IMR-90 (cell line): ENCODE results near the gene CASZ1. TPM values are rescaled to one million over a fixed set of nuclear protein-coding genes. Genes with fewer than 3 reads are reported as not detected.

ENCODE experiments used
- ATAC-seq: fragments of 200-7000 bp; cut with Tn5 transposase; 2 replicates; pipeline ENCODE4 v1.9.1; 2020; ENCODE audit warnings: low read depth, mild to moderate bottlenecking, moderate library complexity
- BruUV-seq: library from RNA; stranded (reverse); fragments of 400-500 nt; replicated peaks from 2 replicates; lab custom pipeline; 2021; lab: Mats Ljungman, UMichigan
- CTCF ChIA-PET: fragments of 300-600 bp; formaldehyde crosslinking; extraction: SDS; loops from one replicate; lab custom pipeline; 2021; ENCODE audit warnings: antibody characterized with exemption; lab: Yijun Ruan, JAX
- POLR2A ChIA-PET: fragments of 300-600 bp; sonication (Branson Sonifier 250); formaldehyde crosslinking; loops from one replicate; lab custom pipeline; 2022; ENCODE audit warnings: antibody characterized with exemption; ENCODE audit not compliant: unreplicated experiment; lab: Charles Lee
- DNase-seq: peaks from one replicate; pipeline ENCODE4 v3.0.0; 2013
- H2AFZ ChIP-seq: replicated peaks from 2 replicates; pipeline ENCODE3; 2013; ENCODE audit warnings: low read length, mild to moderate bottlenecking; ENCODE audit not compliant: poor library complexity
- H2AK5ac ChIP-seq: 2 replicates; pipeline ENCODE4 v1.6.1; 2013; ENCODE audit warnings: low read depth, low read length, inconsistent platforms
- H2AK9ac ChIP-seq: replicated peaks from 2 replicates; pipeline ENCODE3; 2013; ENCODE audit warnings: mild to moderate bottlenecking, low read depth, low read length, moderate library complexity; ENCODE audit not compliant: poor library complexity
- H2BK120ac ChIP-seq: 2 replicates; pipeline ENCODE4 v1.6.1; 2013; ENCODE audit warnings: low read depth, low read length, inconsistent platforms
- H2BK15ac ChIP-seq: 3 replicates; pipeline ENCODE4 v1.6.1; 2013; ENCODE audit warnings: low read depth, low read length, inconsistent platforms
- H2BK20ac ChIP-seq: 2 replicates; pipeline ENCODE4 v1.6.1; 2013; ENCODE audit warnings: low read depth, mild to moderate bottlenecking, inconsistent platforms, low read length, moderate library complexity
- H2BK5ac ChIP-seq: 2 replicates; pipeline ENCODE4 v1.6.1; 2013; ENCODE audit warnings: mild to moderate bottlenecking, low read depth, low read length, inconsistent platforms; ENCODE audit not compliant: poor library complexity, severe bottlenecking
- H3K14ac ChIP-seq: replicated peaks from 2 replicates; pipeline ENCODE4 v1.6.1; 2013; ENCODE audit warnings: low read depth, low read length, inconsistent platforms
- H3K18ac ChIP-seq: 2 replicates; pipeline ENCODE4 v1.6.1; 2013; ENCODE audit warnings: low read depth, low read length, control low read depth
- H3K23ac ChIP-seq: 2 replicates; pipeline ENCODE4 v1.6.1; 2013; ENCODE audit warnings: low read depth, low read length, inconsistent platforms
- H3K27ac ChIP-seq: 2 replicates; pipeline ENCODE4 v1.5.1; 2013; ENCODE audit warnings: mild to moderate bottlenecking, control low read depth, low read length; ENCODE audit not compliant: insufficient read depth
- H3K27me3 ChIP-seq: 2 replicates; pipeline ENCODE4 v1.6.1; 2013; ENCODE audit warnings: low read length; ENCODE audit not compliant: control insufficient read depth, insufficient read depth
- H3K36me3 ChIP-seq: 2 replicates; pipeline ENCODE4 v1.6.1; 2013; ENCODE audit warnings: low read length, mixed read lengths; ENCODE audit not compliant: control insufficient read depth, insufficient read depth
- H3K4ac ChIP-seq: 2 replicates; pipeline ENCODE4 v1.6.1; 2013; ENCODE audit warnings: low read depth, low read length, inconsistent platforms
- H3K4me1 ChIP-seq: 2 replicates; pipeline ENCODE4 v1.6.1; 2013; ENCODE audit warnings: low read length, mixed read lengths; ENCODE audit not compliant: control insufficient read depth, insufficient read depth
- H3K4me2 ChIP-seq: 2 replicates; pipeline ENCODE4 v1.6.1; 2013; ENCODE audit warnings: low read depth, mild to moderate bottlenecking, control low read depth, low read length, moderate library complexity
- H3K4me3 ChIP-seq: 2 replicates; pipeline ENCODE4 v1.5.1; 2013; ENCODE audit warnings: low read depth, mild to moderate bottlenecking, control low read depth, low read length, moderate library complexity; ENCODE audit not compliant: insufficient read depth
- H3K56ac ChIP-seq: 2 replicates; pipeline ENCODE4 v1.6.1; 2013; ENCODE audit warnings: low read length, inconsistent platforms; ENCODE audit not compliant: insufficient read depth; ENCODE audit errors: extremely low read depth
- H3K79me1 ChIP-seq, 2 experiments: 2 replicates each; pipeline ENCODE4 v1.6.1; 2013; ENCODE audit warnings: low read length in 2 of 2, inconsistent platforms in 1 of 2, low read depth in 1 of 2
- H3K9ac ChIP-seq: 2 replicates; pipeline ENCODE4 v1.6.1; 2013; ENCODE audit warnings: low read depth, low read length, control low read depth
- H3K9me1 ChIP-seq: 2 replicates; pipeline ENCODE4 v1.6.1; 2013; ENCODE audit warnings: low read length, inconsistent platforms; ENCODE audit not compliant: insufficient read depth
- H3K9me3 ChIP-seq: 2 replicates; pipeline ENCODE4 v1.6.1; 2013; ENCODE audit warnings: low read length; ENCODE audit not compliant: control insufficient read depth, insufficient read depth
- H4K20me1 ChIP-seq: 2 replicates; pipeline ENCODE4 v1.6.1; 2013; ENCODE audit warnings: low read length, inconsistent platforms; ENCODE audit not compliant: insufficient read depth
- H4K5ac ChIP-seq: 2 replicates; pipeline ENCODE4 v1.6.1; 2013; ENCODE audit warnings: mild to moderate bottlenecking, low read depth, low read length, control low read depth
- H4K8ac ChIP-seq, 2 experiments: 2 replicates each; pipeline ENCODE4 v1.6.1; 2013; ENCODE audit warnings: low read depth in 2 of 2, low read length in 2 of 2, control low read depth in 1 of 2, inconsistent platforms in 1 of 2
- H4K91ac ChIP-seq: 2 replicates; pipeline ENCODE4 v1.6.1; 2013; ENCODE audit warnings: low read depth, low read length, inconsistent platforms; ENCODE audit not compliant: insufficient read depth
- BHLHE40 ChIP-seq: fragments of 150-350 bp; IDR thresholded peaks from 2 replicates; pipeline ENCODE4 v1.6.1; 2016; ENCODE audit warnings: mild to moderate bottlenecking, low read depth, low read length
- CEBPB ChIP-seq: IDR thresholded peaks from 2 replicates; pipeline ENCODE4 v1.6.1; 2012; ENCODE audit warnings: low read depth, low read length, improper control_type of control experiment
- CHD1 ChIP-seq: IDR thresholded peaks from 2 replicates; pipeline ENCODE4 v1.6.1; 2012; ENCODE audit warnings: low read depth, low read length, improper control_type of control experiment
- FOS ChIP-seq: fragments of 150-350 bp; IDR thresholded peaks from 2 replicates; pipeline ENCODE4 v1.6.1; 2016; ENCODE audit warnings: low read depth, low read length
- MAZ ChIP-seq: IDR thresholded peaks from 2 replicates; pipeline ENCODE4 v1.6.1; 2012; ENCODE audit warnings: low read depth, mild to moderate bottlenecking, low read length, improper control_type of control experiment, moderate library complexity, borderline replicate concordance
- RAD21 ChIP-seq: IDR thresholded peaks from 2 replicates; pipeline ENCODE4 v1.6.1; 2012; ENCODE audit warnings: low read length, improper control_type of control experiment
- RCOR1 ChIP-seq: IDR thresholded peaks from 2 replicates; pipeline ENCODE4 v1.6.1; 2012; ENCODE audit warnings: mild to moderate bottlenecking, low read length, improper control_type of control experiment; ENCODE audit not compliant: insufficient replicate concordance
- SMC3 ChIP-seq: fragments of 150-350 bp; IDR thresholded peaks from 2 replicates; pipeline ENCODE4 v1.6.1; 2016; ENCODE audit warnings: low read depth, mild to moderate bottlenecking, antibody characterized with exemption, low read length, moderate library complexity
- WGBS, 2 experiments: methylation state at CpG; one replicate each; pipeline versions ENCODE4 v1.1.5 to v1.1.7; 2013; ENCODE audit warnings: missing lambda C conversion rate in 2 of 2; ENCODE audit not compliant: insufficient read length in 1 of 2; ENCODE audit errors: extremely low coverage in 2 of 2; 5-methylcytosine and 5-hydroxymethylcytosine counted together
- dilution Hi-C: fragments of 300-500 bp; cut with HindIII; formaldehyde crosslinking; loops from one replicate; pipeline ENCODE4 v1.14.3; 2018; ENCODE audit warnings: low sequenced_read_pairs; ENCODE audit not compliant: unreplicated experiment
- in situ Hi-C: fragments of 300-500 bp; cut with MboI; formaldehyde crosslinking; loops from 3 replicates; pipeline ENCODE4 v1.14.3; 2019; ENCODE audit warnings: low sequenced_read_pairs, inconsistent platforms, mixed read lengths
- intact Hi-C: fragments of 100-400 bp; cut with micrococcal nuclease; formaldehyde crosslinking; loops from 2 replicates; pipeline ENCODE4 v1.10.0; 2022
- polyA plus RNA-seq, 3 experiments: library from polyadenylated mRNA; depleted of rRNA; stranded (reverse); fragments of >200 nt; gene quantifications; 2 replicates each; pipeline ENCODE4 v1.2.3, GENCODE V29; 2012; ENCODE audit warnings: low replicate concordance in 1 of 3
- total RNA-seq: library from RNA; depleted of rRNA; stranded (reverse); fragments of >200 nt; gene quantifications from 2 replicates; pipeline ENCODE4 v1.2.3, GENCODE V29; 2012
- TF ChIP-seq, protein P1 (sequence below): conservative IDR thresholded peaks from 2 replicates; pipeline ENCODE4 v1.5.1; 2012; ENCODE audit warnings: mild to moderate bottlenecking, low read depth, low read length, improper control_type of control experiment
- TF ChIP-seq, protein P2 (sequence below): fragments of 150-350 bp; IDR thresholded peaks from 2 replicates; pipeline ENCODE4 v1.6.1; 2017; ENCODE audit warnings: mild to moderate bottlenecking, antibody characterized with exemption, low read length, low read depth
- TF ChIP-seq, protein P3 (sequence below): fragments of 150-350 bp; IDR thresholded peaks from 2 replicates; pipeline ENCODE4 v1.6.1; 2016; ENCODE audit warnings: low read depth, mild to moderate bottlenecking, low read length, moderate library complexity, borderline replicate concordance

CASZ1 gene
- total and polyA plus RNA-seq, 2 of the 4 experiments (the other 2 are of a cell fraction) = 0.18 to 0.24 TPM

DNA sequence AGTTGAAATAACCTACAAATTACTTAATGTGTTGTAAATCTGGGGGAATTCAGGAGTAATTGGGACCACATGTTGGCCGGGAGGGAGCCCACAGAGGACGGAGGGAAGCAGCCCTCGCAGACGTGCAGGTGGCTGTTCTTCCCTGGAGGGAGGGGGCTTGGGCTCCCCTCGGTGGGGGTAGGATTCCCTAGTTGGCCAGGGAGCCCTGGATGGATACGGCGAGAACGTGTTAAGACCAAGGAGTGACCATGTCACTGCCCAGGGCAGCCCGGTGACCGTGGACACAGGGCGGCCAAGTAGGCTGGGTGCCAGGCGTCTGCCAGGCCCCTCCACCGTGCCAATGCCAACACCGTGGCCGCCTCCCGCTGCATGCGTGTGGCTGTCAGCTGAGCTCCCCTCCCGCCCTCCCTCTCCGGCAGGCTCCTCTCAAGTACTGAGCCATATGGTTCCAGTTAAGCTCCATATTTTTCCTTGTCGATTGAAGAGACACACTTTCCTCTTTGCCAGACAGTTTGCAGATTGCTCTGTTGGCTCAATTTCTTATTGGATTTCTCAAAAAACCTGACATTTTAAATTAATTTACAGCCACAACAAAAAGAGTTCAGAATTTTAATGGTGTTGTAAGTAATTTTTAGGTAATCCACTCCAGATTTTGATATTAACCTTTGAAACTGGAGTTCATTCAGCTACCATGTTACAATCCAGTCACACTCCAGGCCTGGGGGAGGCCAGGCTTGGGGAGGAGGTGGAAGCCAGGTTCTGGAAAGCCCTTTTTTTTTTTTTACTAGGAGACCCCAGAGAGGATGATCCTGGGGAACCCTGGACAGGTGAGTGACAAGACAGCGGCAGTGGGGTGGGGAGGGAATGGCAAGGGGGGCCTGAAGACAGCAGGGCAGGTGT lies 71.2 kb downstream of the CASZ1 start:
- Histone ChIP-seq H2AFZ (no peak overlapping the region), H3K4me2 (no peak overlapping the region), H3K18ac (no peak overlapping the region), H3K27ac (no peak overlapping the region), H3K9me3 (no peaks in the 10 kb centered on the region), H2AK9ac (no peak overlapping the region), H2AK5ac (no peak overlapping the region), H2BK5ac (no peak overlapping the region), H3K14ac (no peak overlapping the region), H4K8ac (no peak overlapping the region), H3K23ac (no peak overlapping the region), H2BK20ac (no peak overlapping the region), H3K56ac (no peak overlapping the region), H3K4ac (no peak overlapping the region), H4K20me1 (no peaks in the 10 kb centered on the region), H2BK120ac (no peak overlapping the region), H4K91ac (no peak overlapping the region), H3K4me3 (no peak overlapping the region), H3K27me3 (peaks cover 38% of the 10 kb centered on the region), H3K9ac (no peak overlapping the region), H3K36me3 (no peaks in the 10 kb centered on the region), H4K5ac (no peak overlapping the region), H3K79me1 (no peaks in the 10 kb centered on the region), H3K4me1 (peaks cover 8% of the 10 kb centered on the region; the same call in 1 of the 2 replicates), H3K9me1 (no peaks in the 10 kb centered on the region), H2BK15ac (no peak overlapping the region)
- intact Hi-C loops (no loop called here), dilution Hi-C loops (no loop called here), in situ Hi-C loops (no loop called here)
- TF ChIP-seq CEBPB = no peak
- TF ChIP-seq SMC3 = no peak
- no peak for TF ChIP-seq FOS
- no peak for TF ChIP-seq RAD21
- TF ChIP-seq RCOR1 = no peak
- TF ChIP-seq CHD1 = no peak
- TF ChIP-seq MAZ = no peak
- TF ChIP-seq, protein P1, sequence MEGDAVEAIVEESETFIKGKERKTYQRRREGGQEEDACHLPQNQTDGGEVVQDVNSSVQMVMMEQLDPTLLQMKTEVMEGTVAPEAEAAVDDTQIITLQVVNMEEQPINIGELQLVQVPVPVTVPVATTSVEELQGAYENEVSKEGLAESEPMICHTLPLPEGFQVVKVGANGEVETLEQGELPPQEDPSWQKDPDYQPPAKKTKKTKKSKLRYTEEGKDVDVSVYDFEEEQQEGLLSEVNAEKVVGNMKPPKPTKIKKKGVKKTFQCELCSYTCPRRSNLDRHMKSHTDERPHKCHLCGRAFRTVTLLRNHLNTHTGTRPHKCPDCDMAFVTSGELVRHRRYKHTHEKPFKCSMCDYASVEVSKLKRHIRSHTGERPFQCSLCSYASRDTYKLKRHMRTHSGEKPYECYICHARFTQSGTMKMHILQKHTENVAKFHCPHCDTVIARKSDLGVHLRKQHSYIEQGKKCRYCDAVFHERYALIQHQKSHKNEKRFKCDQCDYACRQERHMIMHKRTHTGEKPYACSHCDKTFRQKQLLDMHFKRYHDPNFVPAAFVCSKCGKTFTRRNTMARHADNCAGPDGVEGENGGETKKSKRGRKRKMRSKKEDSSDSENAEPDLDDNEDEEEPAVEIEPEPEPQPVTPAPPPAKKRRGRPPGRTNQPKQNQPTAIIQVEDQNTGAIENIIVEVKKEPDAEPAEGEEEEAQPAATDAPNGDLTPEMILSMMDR = no peak
- TF ChIP-seq, protein P2, sequence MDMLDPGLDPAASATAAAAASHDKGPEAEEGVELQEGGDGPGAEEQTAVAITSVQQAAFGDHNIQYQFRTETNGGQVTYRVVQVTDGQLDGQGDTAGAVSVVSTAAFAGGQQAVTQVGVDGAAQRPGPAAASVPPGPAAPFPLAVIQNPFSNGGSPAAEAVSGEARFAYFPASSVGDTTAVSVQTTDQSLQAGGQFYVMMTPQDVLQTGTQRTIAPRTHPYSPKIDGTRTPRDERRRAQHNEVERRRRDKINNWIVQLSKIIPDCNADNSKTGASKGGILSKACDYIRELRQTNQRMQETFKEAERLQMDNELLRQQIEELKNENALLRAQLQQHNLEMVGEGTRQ = no peak
- TF ChIP-seq, protein P3, sequence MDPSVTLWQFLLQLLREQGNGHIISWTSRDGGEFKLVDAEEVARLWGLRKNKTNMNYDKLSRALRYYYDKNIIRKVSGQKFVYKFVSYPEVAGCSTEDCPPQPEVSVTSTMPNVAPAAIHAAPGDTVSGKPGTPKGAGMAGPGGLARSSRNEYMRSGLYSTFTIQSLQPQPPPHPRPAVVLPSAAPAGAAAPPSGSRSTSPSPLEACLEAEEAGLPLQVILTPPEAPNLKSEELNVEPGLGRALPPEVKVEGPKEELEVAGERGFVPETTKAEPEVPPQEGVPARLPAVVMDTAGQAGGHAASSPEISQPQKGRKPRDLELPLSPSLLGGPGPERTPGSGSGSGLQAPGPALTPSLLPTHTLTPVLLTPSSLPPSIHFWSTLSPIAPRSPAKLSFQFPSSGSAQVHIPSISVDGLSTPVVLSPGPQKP = no peak
- TF ChIP-seq BHLHE40 = no peak
- 27% methylated on average over 15 of the region's 21 CpGs; no CpG with 5 or more reads in 1 of the 2 experiments for WGBS, 2 experiments
- ChIA-PET POLR2A (no interaction called here), CTCF (no interaction called here)
- peak; percentile 8 for DNase-seq
- ATAC-seq = no peak
- no TSS peak for BruUV-seq
